Neural crest cell (in vitro differentiated cells): ENCODE data around the gene TP53I13. TPM values are rescaled to one million over a fixed set of nuclear protein-coding genes. Genes with fewer than 3 reads are reported as not detected.
A peak's percentile ranks its signal among the peaks of the same experiment; 100 is the strongest.

Experiments
- DNase-seq: peaks from one replicate; pipeline ENCODE4 v3.0.0; 2021; ENCODE audit warnings: low read depth, mixed read lengths, low spot score
- H3K27ac Mint-ChIP-seq: one replicate; pipeline ENCODE4 v1.8.0; 2021; ENCODE audit warnings: mild to moderate bottlenecking, mixed read lengths; ENCODE audit not compliant: unreplicated experiment
- H3K27me3 Mint-ChIP-seq: 2 replicates; pipeline ENCODE4 v1.8.0; 2021; ENCODE audit warnings: low read depth, mild to moderate bottlenecking, mixed read lengths
- H3K36me3 Mint-ChIP-seq: 2 replicates; pipeline ENCODE4 v1.8.0; 2021; ENCODE audit warnings: low read depth, mild to moderate bottlenecking, mixed read lengths
- H3K4me1 Mint-ChIP-seq: 2 replicates; pipeline ENCODE4 v1.8.0; 2021; ENCODE audit warnings: mixed read lengths
- H3K4me3 Mint-ChIP-seq: one replicate; pipeline ENCODE4 v1.8.0; 2021; ENCODE audit warnings: mild to moderate bottlenecking, mixed read lengths
- H3K9me3 Mint-ChIP-seq: 2 replicates; pipeline ENCODE4 v1.8.0; 2021; ENCODE audit warnings: mixed read lengths
- CTCF ChIP-seq: fragments of 200-600 bp; sonication (generic); conservative IDR thresholded peaks from 2 replicates; pipeline ENCODE4 v1.5.0; 2021; ENCODE audit warnings: antibody characterized with exemption, mild to moderate bottlenecking
- total RNA-seq: library from RNA; stranded (reverse); gene quantifications from 2 replicates; pipeline ENCODE4 v1.2.1, GENCODE V29; 2021

TP53I13 gene
- total RNA-seq, 1 donor from 2014 or later = 34.3 TPM

GRCh38 chr17:29584452-29585079 lies 16.1 kb downstream of the TP53I13 start:
- no peak for DNase-seq
- no peaks in the 10 kb centered on the region for H3K9me3 Mint-ChIP-seq
- peak overlapping the region; percentile 88 for H3K27ac Mint-ChIP-seq
- TF ChIP-seq CTCF = no peak
- peaks cover 3% of the 10 kb centered on the region for H3K36me3 Mint-ChIP-seq
- H3K4me1 Mint-ChIP-seq = peaks cover 40% of the 10 kb centered on the region
- H3K27me3 Mint-ChIP-seq = no peaks in the 10 kb centered on the region
- H3K4me3 Mint-ChIP-seq = peak overlapping the region; percentile 85

GRCh38 chr17:29585080-29585751 lies 16.7 kb downstream of the TP53I13 start:
- no peak overlapping the region for H3K27ac Mint-ChIP-seq
- H3K4me1 Mint-ChIP-seq = peaks cover 42% of the 10 kb centered on the region
- no peak for DNase-seq
- no peaks in the 10 kb centered on the region for H3K9me3 Mint-ChIP-seq
- H3K36me3 Mint-ChIP-seq = peaks cover 3% of the 10 kb centered on the region
- TF ChIP-seq CTCF = no peak
- peak overlapping the region; percentile 98 for H3K4me3 Mint-ChIP-seq
- H3K27me3 Mint-ChIP-seq = no peaks in the 10 kb centered on the region

GRCh38 chr17:29586676-29587469 lies 18.4 kb downstream of the TP53I13 start:
- DNase-seq = no peak
- no peaks in the 10 kb centered on the region for H3K27me3 Mint-ChIP-seq
- no peaks in the 10 kb centered on the region for H3K9me3 Mint-ChIP-seq
- H3K4me1 Mint-ChIP-seq = peaks cover 55% of the 10 kb centered on the region
- no peaks in the 10 kb centered on the region for H3K36me3 Mint-ChIP-seq
- TF ChIP-seq CTCF = no peak
- H3K4me3 Mint-ChIP-seq = peak overlapping the region; percentile 98
- no peak overlapping the region for H3K27ac Mint-ChIP-seq

GRCh38 chr17:29587591-29587990 lies 19.1 kb downstream of the TP53I13 start:
- Mint-ChIP-seq H3K27ac (no peak overlapping the region), H3K4me1 (peaks cover 62% of the 10 kb centered on the region), H3K4me3 (peak overlapping the region; percentile 98), H3K36me3 (no peaks in the 10 kb centered on the region), H3K27me3 (no peaks in the 10 kb centered on the region), H3K9me3 (no peaks in the 10 kb centered on the region)
- no peak for TF ChIP-seq CTCF
- DNase-seq = no peak

- Mint-ChIP-seq H3K4me1 (peaks cover 65% of the 10 kb centered on the region), H3K4me3 (peak overlapping the region; percentile 98), H3K27ac (no peak overlapping the region), H3K36me3 (no peaks in the 10 kb centered on the region), H3K27me3 (no peaks in the 10 kb centered on the region), H3K9me3 (no peaks in the 10 kb centered on the region)
- no peak for DNase-seq
- no peak for TF ChIP-seq CTCF
These were observed 19.6 kb downstream of the TP53I13 start for GRCh38 chr17:29588017-29588561.
